ENCODE data around the gene PSAP. TPM values are rescaled to one million over a fixed set of nuclear protein-coding genes. Genes with fewer than 3 reads are reported as not detected.
A peak's percentile ranks its signal among the peaks of the same experiment; 100 is the strongest.
"Not testable (repeated sequence)": the region's sequence is repeated elsewhere in the genome, so short reads cannot be mapped to it uniquely, and the experiment has no call there.

PSAP gene
- total RNA-seq, 1 donor from 2014 or later, result 1,262 TPM

DNA sequence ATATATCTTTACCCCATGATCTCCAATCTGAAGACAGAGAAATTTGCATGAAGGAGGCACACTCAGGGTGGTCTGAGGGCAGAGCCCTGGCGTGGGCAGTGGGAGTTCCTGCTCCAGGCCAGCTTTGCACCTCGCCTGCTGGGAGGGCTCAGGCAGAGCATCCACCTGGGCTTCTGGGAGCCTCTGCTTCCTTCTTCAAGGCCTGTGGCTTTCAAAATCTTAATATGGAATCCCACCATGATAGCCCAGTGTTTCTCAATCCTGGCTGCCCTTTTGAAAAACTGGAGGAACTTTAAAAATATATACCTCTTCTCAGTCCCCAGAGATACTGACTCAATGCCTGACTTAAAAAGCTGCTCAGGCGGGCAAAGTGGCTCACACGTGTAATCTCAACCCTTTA, 36.7 kb upstream of the PSAP start:
- H3K36me3 Mint-ChIP-seq (ENCODE audit: unreplicated experiment), result no peaks in the 10 kb centered on the region
- TF ChIP-seq CTCF (IDR thresholded peaks at IDR 0.05), result no peak
- no peaks in the 10 kb centered on the region for H3K27me3 Mint-ChIP-seq (ENCODE audit: unreplicated experiment)
- peak overlapping the region; percentile 94 for H3K27ac Mint-ChIP-seq (ENCODE audit: unreplicated experiment)
- no peaks in the 10 kb centered on the region for H3K9me3 Mint-ChIP-seq (ENCODE audit: unreplicated experiment)
- peak overlapping the region; percentile 83 for H3K4me3 Mint-ChIP-seq (ENCODE audit: unreplicated experiment)
- DNase-seq (ENCODE audit: extremely low spot score, unreplicated experiment), result no peak
- H3K4me1 Mint-ChIP-seq (ENCODE audit: unreplicated experiment), result peaks cover 18% of the 10 kb centered on the region

- no peaks in the 10 kb centered on the region for H3K36me3 Mint-ChIP-seq (ENCODE audit: unreplicated experiment)
- TF ChIP-seq CTCF (IDR thresholded peaks at IDR 0.05), result no peak
- no peaks in the 10 kb centered on the region for H3K27me3 Mint-ChIP-seq (ENCODE audit: unreplicated experiment)
- H3K9me3 Mint-ChIP-seq (ENCODE audit: unreplicated experiment), result no peaks in the 10 kb centered on the region
- peaks cover 5% of the 10 kb centered on the region for H3K4me1 Mint-ChIP-seq (ENCODE audit: unreplicated experiment)
- no peak overlapping the region for H3K27ac Mint-ChIP-seq (ENCODE audit: unreplicated experiment)
- no peak for DNase-seq (ENCODE audit: extremely low spot score, unreplicated experiment)
- H3K4me3 Mint-ChIP-seq (ENCODE audit: unreplicated experiment), result no peak overlapping the region
Observed at GRCh38 chr10:71882813-71883659, 32.0 kb upstream of the PSAP start.

GRCh38 chr10:71881647-71882355, 30.8 kb upstream of the PSAP start:
- no peak for DNase-seq (ENCODE audit: extremely low spot score, unreplicated experiment)
- peaks cover 2% of the 10 kb centered on the region for H3K4me1 Mint-ChIP-seq (ENCODE audit: unreplicated experiment)
- H3K4me3 Mint-ChIP-seq (ENCODE audit: unreplicated experiment), result no peak overlapping the region
- no peaks in the 10 kb centered on the region for H3K27me3 Mint-ChIP-seq (ENCODE audit: unreplicated experiment)
- H3K36me3 Mint-ChIP-seq (ENCODE audit: unreplicated experiment), result no peaks in the 10 kb centered on the region
- H3K27ac Mint-ChIP-seq (ENCODE audit: unreplicated experiment), result no peak overlapping the region
- TF ChIP-seq CTCF (IDR thresholded peaks at IDR 0.05), result no peak
- H3K9me3 Mint-ChIP-seq (ENCODE audit: unreplicated experiment), result no peaks in the 10 kb centered on the region

DNA sequence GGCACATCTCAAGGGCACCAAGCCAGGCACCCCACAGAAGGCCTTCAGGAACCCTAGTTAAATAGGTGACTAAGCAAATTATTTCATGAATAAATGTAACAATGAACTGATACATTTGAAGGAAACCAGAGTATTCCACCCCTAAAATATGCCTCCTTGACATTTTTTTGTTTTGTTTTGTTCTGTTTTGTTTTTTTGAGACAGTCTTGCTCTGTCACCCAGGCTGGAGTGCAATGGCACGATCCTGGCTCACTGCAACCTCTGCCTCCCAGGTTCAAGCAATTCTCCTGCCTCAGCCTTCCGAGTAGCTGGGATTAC, 30.2 kb upstream of the PSAP start:
- H3K27ac Mint-ChIP-seq (ENCODE audit: unreplicated experiment), result peak overlapping the region; percentile 34
- not testable (repeated sequence) for H3K36me3 Mint-ChIP-seq (ENCODE audit: unreplicated experiment); H3K27me3 Mint-ChIP-seq (ENCODE audit: unreplicated experiment)

GRCh38 chr10:71880425-71881306, 29.6 kb upstream of the PSAP start:
- DNase-seq (ENCODE audit: extremely low spot score, unreplicated experiment), result no peak
- no peak overlapping the region for H3K4me3 Mint-ChIP-seq (ENCODE audit: unreplicated experiment)
- no peaks in the 10 kb centered on the region for H3K36me3 Mint-ChIP-seq (ENCODE audit: unreplicated experiment)
- no peaks in the 10 kb centered on the region for H3K9me3 Mint-ChIP-seq (ENCODE audit: unreplicated experiment)
- TF ChIP-seq CTCF (IDR thresholded peaks at IDR 0.05), result no peak
- H3K27me3 Mint-ChIP-seq (ENCODE audit: unreplicated experiment), result no peaks in the 10 kb centered on the region
- H3K27ac Mint-ChIP-seq (ENCODE audit: unreplicated experiment), result no peak overlapping the region
- H3K4me1 Mint-ChIP-seq (ENCODE audit: unreplicated experiment), result peaks cover 2% of the 10 kb centered on the region

More for the DNA sequence above, 30.2 kb upstream of the PSAP start:
- not testable (repeated sequence) for H3K4me3 Mint-ChIP-seq (ENCODE audit: unreplicated experiment); H3K9me3 Mint-ChIP-seq (ENCODE audit: unreplicated experiment); DNase-seq (ENCODE audit: extremely low spot score, unreplicated experiment); H3K4me1 Mint-ChIP-seq (ENCODE audit: unreplicated experiment)

Measured in osteocyte (in vitro differentiated cells).